SK-N-SH treated with all-trans-retinoic acid at 6 μM for 48 hours (cell line): ENCODE measurements around the gene EFCAB14.

Experiments used
- ARNTL ChIP-seq: fragments of 450-650 bp; formaldehyde crosslinking; IDR thresholded peaks from 2 replicates; pipeline ENCODE4 v1.5.0; 2020; ENCODE audit warnings: low read depth, mild to moderate bottlenecking, moderate library complexity, borderline replicate concordance
- CREB5 ChIP-seq: fragments of 250-450 bp; sonication (Bioruptor Pico); IDR thresholded peaks from 2 replicates; pipeline ENCODE4 v1.5.1; 2020; ENCODE audit warnings: low read depth, mild to moderate bottlenecking, moderate library complexity
- CSDC2 ChIP-seq: fragments of 250-450 bp; sonication (Bioruptor Pico); IDR thresholded peaks from 2 replicates; pipeline ENCODE4 v1.5.0; 2020; ENCODE audit warnings: mild to moderate bottlenecking, moderate library complexity
- GLIS3 ChIP-seq: fragments of 250-450 bp; sonication (Bioruptor Pico); IDR thresholded peaks from 2 replicates; pipeline ENCODE4 v1.5.0; 2020; ENCODE audit warnings: mild to moderate bottlenecking, moderate library complexity
- POU6F1 ChIP-seq: fragments of 250-450 bp; sonication (Bioruptor Pico); IDR thresholded peaks from 2 replicates; pipeline ENCODE4 v1.8.0; 2021; ENCODE audit warnings: low read depth, mild to moderate bottlenecking, moderate library complexity, borderline replicate concordance
- PPARA ChIP-seq: fragments of 250-450 bp; sonication (Bioruptor Pico); IDR thresholded peaks from 2 replicates; pipeline ENCODE4 v1.5.0; 2020; ENCODE audit warnings: mild to moderate bottlenecking, borderline replicate concordance
- RARB ChIP-seq: fragments of 250-450 bp; sonication (Bioruptor Pico); IDR thresholded peaks from 2 replicates; pipeline ENCODE4 v1.8.0; 2021; ENCODE audit warnings: mild to moderate bottlenecking, moderate library complexity
- SNAI2 ChIP-seq: fragments of 250-450 bp; sonication (Bioruptor Pico); IDR thresholded peaks from 2 replicates; pipeline ENCODE4 v1.5.0; 2020; ENCODE audit warnings: mild to moderate bottlenecking, moderate library complexity
- ZFP30 ChIP-seq: fragments of 450-650 bp; formaldehyde crosslinking; IDR thresholded peaks from 2 replicates; pipeline ENCODE4 v1.5.0; 2022; ENCODE audit warnings: mild to moderate bottlenecking, moderate library complexity
- ZNF565 ChIP-seq: fragments of 450-650 bp; formaldehyde crosslinking; conservative IDR thresholded peaks from 2 replicates; pipeline ENCODE4 v1.5.0; 2020; ENCODE audit warnings: low read depth, mild to moderate bottlenecking, moderate library complexity
- ZNF8 ChIP-seq: fragments of 450-650 bp; formaldehyde crosslinking; IDR thresholded peaks from 2 replicates; pipeline ENCODE4 v1.5.0; 2020; ENCODE audit warnings: mild to moderate bottlenecking, moderate library complexity
- TF ChIP-seq, protein P1 (sequence below): fragments of 250-450 bp; sonication (Bioruptor Pico); IDR thresholded peaks from 2 replicates; pipeline ENCODE4 v1.8.0; 2020; ENCODE audit warnings: mild to moderate bottlenecking, moderate library complexity, borderline replicate concordance

- TF ChIP-seq, protein P1, sequence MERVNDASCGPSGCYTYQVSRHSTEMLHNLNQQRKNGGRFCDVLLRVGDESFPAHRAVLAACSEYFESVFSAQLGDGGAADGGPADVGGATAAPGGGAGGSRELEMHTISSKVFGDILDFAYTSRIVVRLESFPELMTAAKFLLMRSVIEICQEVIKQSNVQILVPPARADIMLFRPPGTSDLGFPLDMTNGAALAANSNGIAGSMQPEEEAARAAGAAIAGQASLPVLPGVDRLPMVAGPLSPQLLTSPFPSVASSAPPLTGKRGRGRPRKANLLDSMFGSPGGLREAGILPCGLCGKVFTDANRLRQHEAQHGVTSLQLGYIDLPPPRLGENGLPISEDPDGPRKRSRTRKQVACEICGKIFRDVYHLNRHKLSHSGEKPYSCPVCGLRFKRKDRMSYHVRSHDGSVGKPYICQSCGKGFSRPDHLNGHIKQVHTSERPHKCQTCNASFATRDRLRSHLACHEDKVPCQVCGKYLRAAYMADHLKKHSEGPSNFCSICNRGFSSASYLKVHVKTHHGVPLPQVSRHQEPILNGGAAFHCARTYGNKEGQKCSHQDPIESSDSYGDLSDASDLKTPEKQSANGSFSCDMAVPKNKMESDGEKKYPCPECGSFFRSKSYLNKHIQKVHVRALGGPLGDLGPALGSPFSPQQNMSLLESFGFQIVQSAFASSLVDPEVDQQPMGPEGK (CRISPR knock-in tag), result no peak
- TF ChIP-seq ZNF565 (CRISPR knock-in tag) (no peak), ARNTL (CRISPR knock-in tag) (no peak), ZFP30 (CRISPR knock-in tag) (no peak), PPARA (CRISPR knock-in tag) (no peak), CSDC2 (CRISPR knock-in tag) (0 out of 2 replicates have a peak, but pooled peaks have one; percentile 64), RARB (CRISPR knock-in tag) (no peak), GLIS3 (CRISPR knock-in tag) (no peak), SNAI2 (CRISPR knock-in tag) (no peak), POU6F1 (CRISPR knock-in tag) (no peak), ZNF8 (no peak), CREB5 (CRISPR knock-in tag) (no peak)
Observed at GRCh38 chr1:46735708-46736324, 16.9 kb upstream of the EFCAB14 start.
